COR-L47 (cell line): ENCODE results near the gene HMG20A.
A peak's percentile ranks its signal among the peaks of the same experiment; 100 is the strongest.
"Not testable (repeated sequence)": the region's sequence is repeated elsewhere in the genome, so short reads cannot be mapped to it uniquely, and the experiment has no call there.

ENCODE experiments used
- DNase-seq: peaks from one replicate; lab custom pipeline; 2025; lab: John Stamatoyannopoulos, UW

HMG20A gene

GRCh38 chr15:77406846-77407245 lies 13.8 kb upstream of the HMG20A start:
- no peak for DNase-seq

GRCh38 chr15:77409259-77410156 lies 11.2 kb upstream of the HMG20A start:
- no peak for DNase-seq

- not testable (repeated sequence) for DNase-seq
These were observed 10.6 kb upstream of the HMG20A start for GRCh38 chr15:77410157-77410500.

- no peak for DNase-seq
These were observed 9.7 kb upstream of the HMG20A start for GRCh38 chr15:77410701-77411618.

- DNase-seq, result no peak
These were observed 9.1 kb upstream of the HMG20A start for GRCh38 chr15:77411619-77411976.

GRCh38 chr15:77412972-77413698 lies 7.6 kb upstream of the HMG20A start:
- peak; percentile 30 for DNase-seq

GRCh38 chr15:77413699-77414349 lies 6.9 kb upstream of the HMG20A start:
- no peak for DNase-seq

GRCh38 chr15:77414789-77415442 lies 5.8 kb upstream of the HMG20A start:
- no peak for DNase-seq

GRCh38 chr15:77415450-77416147 lies 5.1 kb upstream of the HMG20A start:
- DNase-seq, result no peak

- no peak for DNase-seq
These were observed 4.6 kb upstream of the HMG20A start for GRCh38 chr15:77416148-77416455.

- no peak for DNase-seq
These were observed 3.7 kb upstream of the HMG20A start for GRCh38 chr15:77416954-77417353.

GRCh38 chr15:77417602-77418001 lies 3.1 kb upstream of the HMG20A start:
- no peak for DNase-seq

GRCh38 chr15:77418391-77418965 lies 2.2 kb upstream of the HMG20A start:
- DNase-seq, result no peak

GRCh38 chr15:77418966-77419835 lies 1.5 kb upstream of the HMG20A start:
- peak; percentile 5 for DNase-seq

GRCh38 chr15:77419836-77420609 lies 665 bp upstream of the HMG20A start, which contains the start of gene PEAK1:
Gene PEAK1 (minus strand): TSS chr15:77420104. CDS start chr15:77181926, 238,178 bp downstream.
- DNase-seq, result peak; percentile 96

GRCh38 chr15:77421370-77421700 lies 647 bp downstream of the HMG20A start:
- DNase-seq, result no peak

GRCh38 chr15:77425104-77425503 lies 4.4 kb downstream of the HMG20A start:
- no peak for DNase-seq

GRCh38 chr15:77426377-77426776 lies 5.7 kb downstream of the HMG20A start:
- no peak for DNase-seq

GRCh38 chr15:77426871-77427270 lies 6.2 kb downstream of the HMG20A start:
- no peak for DNase-seq
